ENCODE measurements around the gene TOX2.

DNA sequence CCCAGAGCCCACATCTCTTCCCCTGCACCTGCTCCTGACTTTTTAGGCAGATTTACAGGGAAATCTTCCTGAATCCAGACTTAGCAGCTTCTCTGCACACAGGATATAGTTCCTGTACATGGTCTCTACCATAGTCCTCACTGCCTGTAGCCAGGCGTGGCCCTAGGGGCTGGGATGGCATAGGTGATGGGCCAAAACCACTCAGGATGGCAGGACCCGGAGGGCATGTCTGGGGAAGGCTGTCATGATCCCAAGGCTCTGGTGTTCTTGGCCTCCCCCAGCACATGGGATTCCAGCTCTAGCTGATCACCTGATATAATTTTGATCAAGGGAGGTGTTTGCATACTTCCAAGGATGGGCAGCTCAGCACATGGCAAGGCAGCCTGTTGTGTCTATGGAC lies 58.0 kb downstream of the TOX2 start:
- TF ChIP-seq CTCF (IDR thresholded peaks at IDR 0.05; ENCODE audit: insufficient read depth, low read depth, low read length) = no peak
- no peak for TF ChIP-seq EZH2 (IDR thresholded peaks at IDR 0.05; ENCODE audit: insufficient read depth, low read length)
